Lower leg skin (tissue), 3 donors: ENCODE results near the gene HGS.

Experiments used
- CTCF ChIP-seq, 3 donors: fragments of 450-650 bp; IDR thresholded peaks; one replicate each; pipeline ENCODE4 v1.5.1; 2016; ENCODE audit warnings: antibody characterized with exemption in 3 of 3, mild to moderate bottlenecking in 3 of 3, moderate library complexity in 2 of 3
- POLR2A ChIP-seq, 2 donors: fragments of 450-650 bp; IDR thresholded peaks; one replicate each; pipeline ENCODE4 v1.6.1; 2016 to 2017; ENCODE audit warnings: antibody characterized with exemption in 2 of 2, mild to moderate bottlenecking in 1 of 2, moderate library complexity in 1 of 2

DNA sequence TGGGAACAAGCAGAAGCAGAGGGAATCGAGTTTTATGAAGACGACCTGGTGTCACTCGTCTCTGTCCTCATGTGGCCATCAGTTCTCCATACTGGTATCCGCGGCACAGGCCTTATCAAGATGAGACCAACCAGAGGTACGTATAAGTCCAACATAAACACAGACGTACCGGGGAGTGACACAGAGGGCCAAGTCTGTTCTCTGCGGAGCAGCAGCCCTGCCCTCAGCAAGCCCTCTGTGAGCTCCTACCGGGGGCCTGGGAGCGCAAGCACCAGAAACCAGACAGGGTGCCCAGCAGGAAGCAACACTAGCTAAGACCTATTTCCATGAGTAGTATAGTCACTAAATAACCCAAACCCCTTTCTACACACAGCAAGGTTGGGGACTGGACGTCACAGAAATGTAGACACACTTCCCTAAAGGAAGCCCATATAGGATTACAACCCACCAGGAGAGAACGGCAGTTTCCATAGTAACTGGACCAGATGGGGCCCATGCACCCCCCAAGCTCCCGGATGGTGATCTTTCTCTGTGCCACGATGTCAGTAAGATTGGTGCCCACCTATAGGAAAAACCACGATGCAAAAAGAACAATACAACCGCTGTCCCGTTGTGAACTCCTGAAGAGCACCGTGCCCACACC, 1.1 kb upstream of the HGS start:
- TF ChIP-seq CTCF (IDR thresholded peaks at IDR 0.05) (no peak), POLR2A (IDR thresholded peaks at IDR 0.05) (no peak)
